HepG2 (cell line): ENCODE results near the gene BCL2L1. TPM values are rescaled to one million over a fixed set of nuclear protein-coding genes. Genes with fewer than 3 reads are reported as not detected.

Experiments used
- ATAC-seq: fragments of 200-7000 bp; cut with Tn5 transposase; 3 replicates; pipeline ENCODE4 v1.9.1; 2020; ENCODE audit warnings: mild to moderate bottlenecking, moderate library complexity
- BruUV-seq: library from RNA; stranded (reverse); fragments of 400-500 nt; replicated peaks from 2 replicates; lab custom pipeline; 2021; lab: Mats Ljungman, UMichigan
- CTCF ChIA-PET: fragments of 300-600 bp; formaldehyde crosslinking; extraction: SDS; loops from one replicate; lab custom pipeline; 2021; ENCODE audit warnings: low total read pairs, inconsistent platforms, low intra/inter-chr PET ratio; lab: Yijun Ruan, JAX
- POLR2A ChIA-PET: fragments of 350-600 bp; sonication (Branson Sonifier 250); formaldehyde crosslinking; loops from one replicate; lab custom pipeline; 2020; ENCODE audit warnings: antibody characterized with exemption, inconsistent platforms; lab: Yijun Ruan, JAX
- DNase-seq: peaks from one replicate; pipeline ENCODE4 v3.0.0-alpha.2; 2015; ENCODE audit warnings: low spot score
- FAIRE-seq: peaks from 3 replicates; lab custom pipeline; 2011; peaks lifted over from hg19 to GRCh38; lab: Jason Lieb, UNC
- H2AFZ ChIP-seq: one replicate; pipeline ENCODE4 v1.6.1; 2011; ENCODE audit warnings: low read length, inconsistent platforms
- H3K27ac ChIP-seq: fragments of 300-600 bp; 3 replicates; pipeline ENCODE4 v1.8.0; 2011; ENCODE audit warnings: mixed run types, mild to moderate bottlenecking, mixed read lengths, low read length, inconsistent platforms; ENCODE audit not compliant: insufficient read depth; ENCODE audit errors: extremely low read length
- H3K27me3 ChIP-seq, 2 experiments: fragments of 200-600 bp in 1 of 2; 2 replicates in 1 of 2; 3 replicates in 1 of 2; pipeline versions ENCODE4 v1.6.0 to v1.8.0; 2011; ENCODE audit warnings: low read length in 2 of 2, mild to moderate bottlenecking in 2 of 2, moderate library complexity in 2 of 2, inconsistent platforms in 1 of 2; ENCODE audit not compliant: insufficient read depth in 2 of 2, control insufficient read depth in 1 of 2
- H3K36me3 ChIP-seq, 2 experiments: fragments of 200-600 bp in 1 of 2; replicated peaks in 1 of 2; 2 replicates in 1 of 2; 3 replicates in 1 of 2; pipeline versions ENCODE4 v1.5.1 to v1.8.0; 2011; ENCODE audit warnings: low read length in 2 of 2, inconsistent platforms in 1 of 2; ENCODE audit not compliant: insufficient read depth in 2 of 2, control insufficient read depth in 1 of 2
- H3K4me1 ChIP-seq: 2 replicates; pipeline ENCODE4 v1.5.1; 2012; ENCODE audit warnings: low read length, inconsistent platforms; ENCODE audit not compliant: insufficient read depth
- H3K4me2 ChIP-seq: 2 replicates; pipeline ENCODE4 v1.6.0; 2011; ENCODE audit warnings: low read depth, low read length, inconsistent platforms
- H3K4me3 ChIP-seq, 3 experiments: fragments of 200-600 bp in 1 of 3; sonication (generic), shearing (Covaris generic) in 1 of 3; replicated peaks in 1 of 3; 2 replicates each; pipeline ENCODE4 v1.5.1; 2011 to 2016; ENCODE audit warnings: low read length in 3 of 3, inconsistent platforms in 2 of 3, low read depth in 2 of 3, mild to moderate bottlenecking in 2 of 3, control low read depth in 1 of 3, mixed read lengths in 1 of 3; ENCODE audit not compliant: insufficient read depth in 1 of 3
- H3K79me2 ChIP-seq: one replicate; pipeline ENCODE4 v1.6.1; 2011; ENCODE audit warnings: low read length, inconsistent platforms; ENCODE audit not compliant: insufficient read depth
- H3K9ac ChIP-seq: 2 replicates; pipeline ENCODE4 v1.6.0; 2011; ENCODE audit warnings: mild to moderate bottlenecking, low read depth, low read length, inconsistent platforms; ENCODE audit not compliant: insufficient read depth
- H3K9me3 ChIP-seq: 2 replicates; pipeline ENCODE4 v1.5.1; 2012; ENCODE audit warnings: mild to moderate bottlenecking, low read length
- H4K20me1 ChIP-seq: 2 replicates; pipeline ENCODE4 v1.6.0; 2011; ENCODE audit warnings: inconsistent platforms, mild to moderate bottlenecking, low read length, moderate library complexity; ENCODE audit not compliant: insufficient read depth
- ARNT2 ChIP-seq: sonication (generic); formaldehyde crosslinking; IDR thresholded peaks from 2 replicates; pipeline ENCODE4 v1.8.0; 2022; ENCODE audit warnings: mild to moderate bottlenecking, low read depth, missing genetic modification reagents, moderate library complexity
- ATF6 ChIP-seq: sonication (generic); formaldehyde crosslinking; conservative IDR thresholded peaks from 2 replicates; pipeline ENCODE4 v1.4.0; 2020; ENCODE audit warnings: missing genetic modification reagents
- BCL3 ChIP-seq: sonication (generic); formaldehyde crosslinking; IDR thresholded peaks from 2 replicates; pipeline ENCODE4 v1.5.1; 2020; ENCODE audit warnings: mild to moderate bottlenecking, missing genetic modification reagents, moderate library complexity
- FOSL1 ChIP-seq: sonication (generic); formaldehyde crosslinking; IDR thresholded peaks from 2 replicates; pipeline ENCODE4 v1.9.0; 2021; ENCODE audit warnings: missing genetic modification reagents, borderline replicate concordance
- ISL2 ChIP-seq: sonication (generic); formaldehyde crosslinking; IDR thresholded peaks from 2 replicates; pipeline ENCODE4 v1.5.0; 2020; ENCODE audit warnings: missing genetic modification reagents
- JUN ChIP-seq: sonication (generic); formaldehyde crosslinking; IDR thresholded peaks from 2 replicates; pipeline ENCODE4 v1.4.0; 2020; ENCODE audit warnings: mild to moderate bottlenecking, missing genetic modification reagents
- NFATC3 ChIP-seq: sonication (generic); formaldehyde crosslinking; IDR thresholded peaks from 2 replicates; pipeline ENCODE4 v1.5.1; 2020; ENCODE audit warnings: mild to moderate bottlenecking, missing genetic modification reagents
- ZNF180 ChIP-seq: sonication (generic); formaldehyde crosslinking; IDR thresholded peaks from 2 replicates; pipeline ENCODE4 v1.4.0; 2020; ENCODE audit warnings: low read depth, missing genetic modification reagents, borderline replicate concordance
- ZNF230 ChIP-seq: sonication (generic); formaldehyde crosslinking; IDR thresholded peaks from 2 replicates; pipeline ENCODE4 v1.4.0; 2020; ENCODE audit warnings: mild to moderate bottlenecking, missing genetic modification reagents
- ZNF441 ChIP-seq: sonication (generic); formaldehyde crosslinking; IDR thresholded peaks from 2 replicates; pipeline ENCODE4 v1.7.0; 2021; ENCODE audit warnings: missing genetic modification reagents, borderline replicate concordance
- ZNF552 ChIP-seq: sonication (generic); formaldehyde crosslinking; IDR thresholded peaks from 2 replicates; pipeline ENCODE4 v1.9.0; 2022; ENCODE audit warnings: missing genetic modification reagents, mild to moderate bottlenecking, borderline replicate concordance
- ZNF556 ChIP-seq: sonication (generic); formaldehyde crosslinking; IDR thresholded peaks from 2 replicates; pipeline ENCODE4 v1.4.0; 2020; ENCODE audit warnings: mild to moderate bottlenecking, missing genetic modification reagents, borderline replicate concordance
- ZNF570 ChIP-seq: sonication (generic); formaldehyde crosslinking; IDR thresholded peaks from 2 replicates; pipeline ENCODE4 v1.4.0; 2020; ENCODE audit warnings: mild to moderate bottlenecking, missing genetic modification reagents, borderline replicate concordance
- ZNF746 ChIP-seq: sonication (generic); formaldehyde crosslinking; IDR thresholded peaks from 2 replicates; pipeline ENCODE4 v1.8.0; 2022; ENCODE audit warnings: mild to moderate bottlenecking, missing genetic modification reagents
- WGBS: methylation state at CpG from one replicate; pipeline ENCODE4 v1.1.6; 2017; ENCODE audit warnings: low lambda C conversion rate; 5-methylcytosine and 5-hydroxymethylcytosine counted together
- in situ Hi-C: cut with HindIII; loops from 2 replicates; pipeline ENCODE4 v1.10.0; 2017; ENCODE audit warnings: low pct_unique_long_range_greater_than_20kb; ENCODE audit not compliant: extremely low pct_ligation_motif_present
- intact Hi-C: fragments of 100-400 bp; cut with micrococcal nuclease; formaldehyde crosslinking; loops from one replicate; pipeline ENCODE4 v1.10.0; 2022; ENCODE audit not compliant: unreplicated experiment
- polyA plus RNA-seq, 8 experiments: library from polyadenylated mRNA; depleted of rRNA in 3 of 8; stranded (reverse) in 7 of 8; unstranded in 1 of 8; fragments of >200 nt; fragmentation: Illumina TruSeq in 4 of 8; extraction: Trizol in 4 of 8; gene quantifications; 2 replicates each; pipeline versions ENCODE4 v1.2.1 to v1.2.3, GENCODE V29; 2011 to 2016; ENCODE audit warnings: low read depth in 4 of 8, missing spikeins in 1 of 8, mixed read lengths in 1 of 8; ENCODE audit not compliant: insufficient read depth in 1 of 8
- total RNA-seq, 5 experiments: library from RNA; depleted of rRNA; stranded (reverse); fragments of >200 nt; fragmentation: Illumina TruSeq; extraction: Trizol; gene quantifications; 2 replicates each; pipeline ENCODE4 v1.2.3, GENCODE V29; 2016; ENCODE audit warnings: low read depth in 1 of 5
- TF ChIP-seq, protein P1 (sequence below): sonication (generic); formaldehyde crosslinking; IDR thresholded peaks from 2 replicates; pipeline ENCODE4 v1.4.0; 2020; ENCODE audit warnings: missing genetic modification reagents, low read depth, mild to moderate bottlenecking, borderline replicate concordance

BCL2L1 gene
- total and polyA plus RNA-seq, 2 of the 13 experiments (the other 11 are each of a cell fraction or from before 2014, with no cell fraction given), result 164 to 258 TPM

DNA sequence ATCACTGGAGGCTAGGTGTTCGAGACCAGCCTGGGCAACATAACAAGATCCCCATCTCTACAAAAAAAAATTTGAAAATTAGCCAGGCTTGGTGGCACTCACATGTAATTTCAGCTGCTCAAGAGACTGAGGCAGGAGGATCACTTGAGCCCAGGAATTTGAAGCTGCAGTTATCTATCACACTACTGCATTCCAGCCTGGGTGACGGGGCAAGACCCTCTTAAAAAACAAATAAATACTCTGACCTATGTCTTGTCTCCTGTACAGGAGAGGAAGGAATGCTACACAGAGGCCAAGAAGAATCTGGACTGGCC lies 59.2 kb downstream of the BCL2L1 start (continued):
- TF ChIP-seq ZNF180 (CRISPR knock-in tag) (no peak), ZNF746 (CRISPR knock-in tag) (peak; percentile 27; the same call in 1 of the 2 replicates)
- TF ChIP-seq, all 625 proteins: peak for 12

DNA sequence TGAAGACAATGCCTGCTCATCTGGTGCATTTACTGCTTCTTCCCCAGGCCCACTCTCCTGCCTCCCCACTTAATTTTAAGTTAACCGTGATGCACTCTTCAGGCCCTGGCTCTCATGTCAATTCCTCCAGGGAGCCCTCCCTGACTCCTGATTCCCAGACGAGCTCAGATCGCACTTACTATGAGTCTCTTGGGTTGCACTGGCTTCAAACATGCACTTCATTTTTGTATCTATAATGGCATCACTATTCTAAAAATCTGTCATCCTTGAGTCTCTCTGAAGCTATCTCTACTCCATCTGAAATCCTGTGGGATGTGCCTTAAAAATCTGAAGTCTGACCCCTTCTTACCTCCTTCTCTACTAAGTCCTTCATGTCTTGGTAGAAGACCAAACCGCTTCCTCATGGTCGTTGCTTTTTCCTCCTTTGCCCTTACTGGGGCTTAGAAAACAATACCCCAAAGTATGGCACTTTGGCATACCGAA lies 60.3 kb downstream of the BCL2L1 start:
- CTCF ChIA-PET, result interaction anchor here (0.9 to 5.9 kb wide), 4 partner anchors 16 to 62 kb away, joined by 3 to 100 read pairs (median 4); partner anchors contain the start of gene BCL2L1
- TF ChIP-seq FOSL1 (CRISPR knock-in tag), result no peak
- TF ChIP-seq ZNF552 (CRISPR knock-in tag), result no peak
- no peak for TF ChIP-seq ZNF556 (CRISPR knock-in tag)
- 0 out of 2 replicates have a peak, but pooled peaks have one; percentile 12 for TF ChIP-seq ISL2 (CRISPR knock-in tag)
- TF ChIP-seq, protein P1, sequence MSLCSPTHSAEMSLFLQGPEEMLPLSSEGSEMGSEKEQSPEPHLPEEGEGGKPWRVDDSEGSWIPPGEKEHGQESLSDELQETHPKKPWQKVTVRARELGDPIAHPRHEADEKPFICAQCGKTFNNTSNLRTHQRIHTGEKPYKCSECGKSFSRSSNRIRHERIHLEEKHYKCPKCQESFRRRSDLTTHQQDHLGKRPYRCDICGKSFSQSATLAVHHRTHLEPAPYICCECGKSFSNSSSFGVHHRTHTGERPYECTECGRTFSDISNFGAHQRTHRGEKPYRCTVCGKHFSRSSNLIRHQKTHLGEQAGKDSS, result no peak
- 0 out of 2 replicates have a peak, but pooled peaks have one; percentile 51 for TF ChIP-seq ZNF441
- no peak for TF ChIP-seq ZNF230 (CRISPR knock-in tag)
- 0 out of 2 replicates have a peak, but pooled peaks have one; percentile 23 for TF ChIP-seq BCL3 (CRISPR knock-in tag)
- TF ChIP-seq ATF6, result no peak
- TF ChIP-seq NFATC3, result 0 out of 2 replicates have a peak, but pooled peaks have one; percentile 26
- TF ChIP-seq ARNT2 (CRISPR knock-in tag), result no peak
- no peak for TF ChIP-seq ZNF570 (CRISPR knock-in tag)
- TF ChIP-seq JUN, result no peak

More for the DNA sequence above, 60.3 kb downstream of the BCL2L1 start:
- FAIRE-seq (no peak), ATAC-seq (no peak), DNase-seq (no peak)
- Histone ChIP-seq H3K4me2 (peak overlapping the region; percentile 91), H3K27ac (peak overlapping the region; percentile 29), H3K36me3 (peaks cover 22 to 26% of the 10 kb centered on the region in 2 experiments), H4K20me1 (peaks cover 9% of the 10 kb centered on the region; the same call in 1 of the 2 replicates), H3K79me2 (peaks cover 13% of the 10 kb centered on the region), H3K4me3 (no peak overlapping the region), H3K4me1 (peaks cover 71% of the 10 kb centered on the region), H3K9ac (peak overlapping the region; percentile 49; the same call in 1 of the 2 replicates), H3K27me3 (no peaks in the 10 kb centered on the region), H2AFZ (no peak overlapping the region), H3K9me3 (no peaks in the 10 kb centered on the region)
- BruUV-seq, result TSS peak; percentile 35
- WGBS, result 77% methylated on average over 6 of the region's 6 CpGs
- in situ Hi-C loops, result loop anchor here (5.0 kb wide), 1 partner anchor 60 kb away; the partner anchor contains the start of gene BCL2L1
- POLR2A ChIA-PET, result interaction anchor here (1.2 to 16.2 kb wide), 10 partner anchors 15 to 97 kb away, joined by 3 to 1981 read pairs (median 18); partner anchors contain the start of genes BCL2L1, ID1 and TPX2
- intact Hi-C loops, result loop anchor here (5.0 kb wide), 1 partner anchor 35 kb away; no protein-coding TSS in a partner anchor
